Nephron progenitor cell (in vitro differentiated cells): ENCODE results near the gene PVALEF.

ENCODE experiments used
- DNase-seq: peaks from one replicate; pipeline ENCODE4 v3.0.0; 2021
- H3K27ac Mint-ChIP-seq: 2 replicates; pipeline ENCODE4 v1.8.0; 2021; ENCODE audit warnings: mild to moderate bottlenecking, moderate library complexity, mixed read lengths
- H3K27me3 Mint-ChIP-seq: 2 replicates; pipeline ENCODE4 v1.8.0; 2021; ENCODE audit warnings: mild to moderate bottlenecking, low read depth, mixed read lengths; ENCODE audit not compliant: poor library complexity
- H3K36me3 Mint-ChIP-seq: 2 replicates; pipeline ENCODE4 v1.8.0; 2021; ENCODE audit warnings: low read depth, mixed read lengths
- H3K4me1 Mint-ChIP-seq: 2 replicates; pipeline ENCODE4 v1.8.0; 2021; ENCODE audit warnings: mixed read lengths
- H3K4me3 Mint-ChIP-seq: 2 replicates; pipeline ENCODE4 v1.8.0; 2021; ENCODE audit warnings: mild to moderate bottlenecking, moderate library complexity, mixed read lengths
- H3K9me3 Mint-ChIP-seq: 2 replicates; pipeline ENCODE4 v1.8.0; 2021; ENCODE audit warnings: mild to moderate bottlenecking, moderate library complexity, mixed read lengths
- TF ChIP-seq, protein P1 (sequence below): fragments of 200-600 bp; sonication (generic); IDR thresholded peaks from 2 replicates; pipeline ENCODE4 v1.5.0; 2021; ENCODE audit warnings: antibody characterized with exemption

PVALEF gene

DNA sequence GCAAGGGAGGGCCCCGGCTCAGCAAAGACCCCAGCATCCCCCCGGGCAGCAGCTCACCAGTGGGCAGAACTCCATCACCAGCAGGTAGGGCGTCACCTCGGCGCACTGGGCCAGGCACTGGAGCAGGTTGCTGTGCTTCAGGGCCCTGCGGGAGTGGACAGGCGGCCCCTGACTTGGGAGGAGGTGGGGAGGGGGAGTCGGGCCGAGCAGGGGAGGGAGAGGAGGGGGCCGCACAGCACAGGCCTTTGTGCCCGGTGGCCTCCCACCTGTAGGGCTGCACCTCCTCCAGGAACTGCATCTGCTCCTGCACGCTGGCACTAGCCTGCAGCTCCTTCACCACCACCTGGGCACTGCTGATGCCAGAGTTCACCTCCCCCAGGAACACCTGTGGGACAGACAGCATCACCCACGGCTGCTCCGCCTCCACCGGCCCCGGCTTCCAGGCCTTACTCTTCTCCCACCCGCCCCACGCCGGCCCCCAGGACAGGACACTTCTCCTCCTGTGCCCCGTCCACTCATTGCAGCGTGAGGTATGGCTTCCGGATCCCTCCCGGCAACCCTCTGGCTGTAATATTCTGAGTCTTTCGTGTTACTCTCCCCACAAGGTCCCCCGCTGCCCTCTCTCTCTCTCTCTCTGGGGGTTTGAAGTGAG, 37.7 kb upstream of the PVALEF start:
- no peaks in the 10 kb centered on the region for H3K36me3 Mint-ChIP-seq
- no peaks in the 10 kb centered on the region for H3K27me3 Mint-ChIP-seq
- H3K27ac Mint-ChIP-seq: peak overlapping the region; percentile 45
- TF ChIP-seq, protein P1, sequence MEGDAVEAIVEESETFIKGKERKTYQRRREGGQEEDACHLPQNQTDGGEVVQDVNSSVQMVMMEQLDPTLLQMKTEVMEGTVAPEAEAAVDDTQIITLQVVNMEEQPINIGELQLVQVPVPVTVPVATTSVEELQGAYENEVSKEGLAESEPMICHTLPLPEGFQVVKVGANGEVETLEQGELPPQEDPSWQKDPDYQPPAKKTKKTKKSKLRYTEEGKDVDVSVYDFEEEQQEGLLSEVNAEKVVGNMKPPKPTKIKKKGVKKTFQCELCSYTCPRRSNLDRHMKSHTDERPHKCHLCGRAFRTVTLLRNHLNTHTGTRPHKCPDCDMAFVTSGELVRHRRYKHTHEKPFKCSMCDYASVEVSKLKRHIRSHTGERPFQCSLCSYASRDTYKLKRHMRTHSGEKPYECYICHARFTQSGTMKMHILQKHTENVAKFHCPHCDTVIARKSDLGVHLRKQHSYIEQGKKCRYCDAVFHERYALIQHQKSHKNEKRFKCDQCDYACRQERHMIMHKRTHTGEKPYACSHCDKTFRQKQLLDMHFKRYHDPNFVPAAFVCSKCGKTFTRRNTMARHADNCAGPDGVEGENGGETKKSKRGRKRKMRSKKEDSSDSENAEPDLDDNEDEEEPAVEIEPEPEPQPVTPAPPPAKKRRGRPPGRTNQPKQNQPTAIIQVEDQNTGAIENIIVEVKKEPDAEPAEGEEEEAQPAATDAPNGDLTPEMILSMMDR: no peak
- H3K4me1 Mint-ChIP-seq: peaks cover 5% of the 10 kb centered on the region
- H3K4me3 Mint-ChIP-seq: no peak overlapping the region
- no peaks in the 10 kb centered on the region for H3K9me3 Mint-ChIP-seq
- DNase-seq: no peak

GRCh38 chr17:81128338-81128737, 37.0 kb upstream of the PVALEF start:
- Mint-ChIP-seq H3K27me3 (no peaks in the 10 kb centered on the region), H3K27ac (no peak overlapping the region), H3K4me3 (no peak overlapping the region), H3K36me3 (no peaks in the 10 kb centered on the region), H3K9me3 (no peaks in the 10 kb centered on the region), H3K4me1 (peaks cover 6% of the 10 kb centered on the region)
- no peak for DNase-seq
- TF ChIP-seq, protein P1: no peak

GRCh38 chr17:81128774-81129173, 36.5 kb upstream of the PVALEF start:
- Mint-ChIP-seq H3K9me3 (no peaks in the 10 kb centered on the region), H3K27ac (no peak overlapping the region), H3K27me3 (no peaks in the 10 kb centered on the region), H3K4me3 (no peak overlapping the region), H3K4me1 (peaks cover 10% of the 10 kb centered on the region), H3K36me3 (no peaks in the 10 kb centered on the region)
- DNase-seq: no peak
- TF ChIP-seq, protein P1: no peak

GRCh38 chr17:81129289-81129688, 36.0 kb upstream of the PVALEF start:
- no peak overlapping the region for H3K4me3 Mint-ChIP-seq
- no peaks in the 10 kb centered on the region for H3K36me3 Mint-ChIP-seq
- H3K27me3 Mint-ChIP-seq: no peaks in the 10 kb centered on the region
- no peak for DNase-seq
- H3K4me1 Mint-ChIP-seq: peaks cover 15% of the 10 kb centered on the region
- TF ChIP-seq, protein P1: no peak
- H3K9me3 Mint-ChIP-seq: no peaks in the 10 kb centered on the region
- H3K27ac Mint-ChIP-seq: no peak overlapping the region

DNA sequence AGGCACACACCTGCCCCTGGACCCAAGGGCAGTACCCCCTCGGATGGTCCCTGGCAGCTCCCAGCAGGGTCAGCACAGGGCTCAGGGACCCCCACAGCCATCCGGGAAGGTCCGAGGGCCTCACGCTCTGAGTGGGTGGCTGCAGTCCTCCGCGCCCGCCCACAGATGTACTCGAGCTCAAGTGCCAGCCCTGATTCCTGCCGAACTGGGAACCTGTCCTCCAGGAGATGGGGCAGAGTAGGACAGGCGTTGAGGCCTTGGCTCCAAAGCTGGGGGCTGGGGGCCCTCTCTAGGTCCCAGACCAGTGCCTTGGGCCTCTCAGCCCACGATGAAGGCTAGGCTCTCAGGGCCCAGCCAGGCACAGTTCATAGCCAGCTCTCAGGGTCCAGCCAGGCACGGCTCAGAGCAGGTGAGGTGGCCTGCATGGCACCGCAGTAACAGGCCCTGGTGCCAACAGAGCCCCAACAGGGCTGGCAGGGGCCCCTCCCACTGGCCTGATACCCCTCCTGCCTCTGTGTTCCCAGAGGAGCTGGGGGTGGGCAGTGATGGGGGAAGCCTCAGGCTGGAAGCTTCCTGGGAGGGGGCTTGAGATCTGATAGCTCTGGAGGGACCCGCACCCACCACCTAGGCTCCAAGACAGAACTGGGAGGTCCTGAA, 35.5 kb upstream of the PVALEF start:
- H3K27me3 Mint-ChIP-seq: no peaks in the 10 kb centered on the region

More for the DNA sequence above, 35.5 kb upstream of the PVALEF start:
- no peak for DNase-seq
- no peaks in the 10 kb centered on the region for H3K36me3 Mint-ChIP-seq
- H3K9me3 Mint-ChIP-seq: no peaks in the 10 kb centered on the region
- TF ChIP-seq, protein P1: no peak
- H3K27ac Mint-ChIP-seq: no peak overlapping the region
- peaks cover 17% of the 10 kb centered on the region for H3K4me1 Mint-ChIP-seq
- no peak overlapping the region for H3K4me3 Mint-ChIP-seq
